Hepatocyte (in vitro differentiated cells): ENCODE data around the gene BOK.

Experiments used
- CTCF ChIP-seq: fragments of 200-600 bp; sonication (generic); IDR thresholded peaks from 2 replicates; pipeline ENCODE4 v1.5.1; 2016; ENCODE audit warnings: antibody characterized with exemption, mild to moderate bottlenecking; ENCODE audit not compliant: poor library complexity
- EZH2 ChIP-seq: fragments of 200-600 bp; sonication (generic); IDR thresholded peaks from 2 replicates; pipeline ENCODE4 v1.6.1; 2016; ENCODE audit warnings: antibody characterized with exemption, mild to moderate bottlenecking, borderline replicate concordance
- EZH2phosphoT487 ChIP-seq: fragments of 200-600 bp; sonication (generic); IDR thresholded peaks from one replicate; pipeline ENCODE4 v1.6.1; 2018; ENCODE audit warnings: antibody characterized with exemption, mild to moderate bottlenecking, low read depth, moderate library complexity; ENCODE audit not compliant: unreplicated experiment, severe bottlenecking

- TF ChIP-seq CTCF (no peak), EZH2phosphoT487 (no peak), EZH2 (no peak)
Observed at GRCh38 chr2:241564596-241565410, 6.3 kb downstream of the BOK start.
